Activated T-cell treated with anti-CD3 and anti-CD28 coated beads for 1 hour (primary cell): ENCODE measurements around the gene CLC.
"Not testable (repeated sequence)": the region's sequence is repeated elsewhere in the genome, so short reads cannot be mapped to it uniquely, and the experiment has no call there.

Experiments
- DNase-seq: peaks from one replicate; pipeline ENCODE4 v3.0.0-alpha.2; 2020; ENCODE audit warnings: low read depth

CLC gene

DNA sequence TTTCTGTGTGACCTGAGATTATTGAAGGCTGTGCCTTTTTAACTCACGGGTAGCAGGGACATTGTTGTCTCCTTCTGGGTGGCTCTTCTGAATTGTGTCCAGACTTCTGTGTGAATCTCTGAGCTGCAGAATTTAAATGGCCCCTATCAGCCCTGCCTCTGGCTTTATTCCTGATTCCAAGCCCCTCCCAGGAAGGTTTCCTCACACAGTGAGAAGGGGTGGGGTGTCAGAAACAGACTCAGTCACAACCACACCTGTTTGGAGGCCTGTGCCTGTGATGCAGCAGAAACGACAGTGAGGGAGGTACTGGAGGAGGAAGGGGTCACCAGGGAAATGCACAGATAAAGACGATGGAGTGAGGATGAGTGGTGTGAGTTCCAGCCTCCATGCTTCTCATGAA is at the start of gene CLC:
Gene CLC (minus strand): TSS at position 139 of the 400 bp plus-strand sequence. CDS start 77 bp downstream, at position 62.
- no peak for DNase-seq

DNA sequence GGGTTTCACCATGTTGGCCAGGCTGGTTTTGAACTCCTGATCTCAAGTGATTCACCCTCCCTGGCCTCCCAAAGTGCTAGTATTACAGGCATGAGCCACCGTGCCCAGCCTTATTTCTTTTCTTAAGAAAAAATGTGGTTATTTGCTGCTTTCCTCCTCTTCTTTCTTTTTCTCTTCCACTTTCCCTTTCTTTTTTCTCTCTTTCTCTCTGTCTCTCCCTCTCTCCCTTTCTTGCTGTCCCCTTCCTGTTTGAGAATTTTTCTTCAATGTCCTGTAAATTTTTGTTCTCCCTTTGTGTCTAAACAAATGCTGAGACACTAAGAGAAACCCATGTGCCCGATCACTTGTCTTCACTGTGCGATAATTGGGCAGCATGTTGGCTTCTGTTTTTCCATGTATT is 43.1 kb upstream of the CLC start:
- DNase-seq, result no peak

DNA sequence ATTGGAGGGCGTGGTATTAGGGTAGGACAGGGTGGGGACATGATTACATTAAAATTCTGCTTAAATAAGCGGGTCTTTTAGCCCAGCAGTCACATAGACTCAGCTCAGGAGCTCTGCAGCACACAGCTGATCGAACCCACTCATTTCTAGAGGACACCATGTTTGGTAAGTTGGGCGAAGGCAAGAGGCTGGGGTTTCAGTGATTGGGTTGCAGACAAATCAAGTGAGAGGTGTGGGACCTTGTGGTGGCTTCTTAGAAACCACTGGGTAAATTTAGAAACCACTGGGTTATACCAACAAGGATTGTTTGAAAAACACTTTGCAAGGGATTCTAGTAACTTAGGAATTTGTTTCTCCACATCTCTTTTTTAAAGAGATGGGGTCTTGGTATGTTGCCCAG is 40.9 kb upstream of the CLC start, which contains the start of gene LEUTX:
Gene LEUTX (plus strand): TSS at position 92 of the 400 bp plus-strand sequence. CDS start 67 bp downstream, at position 159.
- DNase-seq, result no peak

DNA sequence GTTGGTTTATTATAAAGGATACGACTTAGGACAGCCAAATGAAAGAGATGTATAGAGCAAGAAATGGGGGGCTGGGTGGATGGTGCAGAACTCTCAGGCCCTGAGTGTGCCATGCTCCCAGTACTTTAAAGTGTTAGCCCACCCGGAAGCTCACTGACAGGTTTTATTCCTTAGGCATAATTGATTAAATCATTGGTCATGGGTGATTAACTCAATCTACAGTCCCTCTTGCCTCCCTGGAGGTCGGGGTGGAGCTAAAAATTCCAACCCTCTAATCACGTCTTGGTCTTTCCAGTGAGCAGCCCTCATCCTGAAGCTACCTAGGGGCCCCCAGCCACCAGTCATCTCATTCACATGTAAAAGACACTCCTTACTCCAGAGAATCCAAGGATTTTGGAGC is 31.0 kb upstream of the CLC start:
- DNase-seq, result no peak

DNA sequence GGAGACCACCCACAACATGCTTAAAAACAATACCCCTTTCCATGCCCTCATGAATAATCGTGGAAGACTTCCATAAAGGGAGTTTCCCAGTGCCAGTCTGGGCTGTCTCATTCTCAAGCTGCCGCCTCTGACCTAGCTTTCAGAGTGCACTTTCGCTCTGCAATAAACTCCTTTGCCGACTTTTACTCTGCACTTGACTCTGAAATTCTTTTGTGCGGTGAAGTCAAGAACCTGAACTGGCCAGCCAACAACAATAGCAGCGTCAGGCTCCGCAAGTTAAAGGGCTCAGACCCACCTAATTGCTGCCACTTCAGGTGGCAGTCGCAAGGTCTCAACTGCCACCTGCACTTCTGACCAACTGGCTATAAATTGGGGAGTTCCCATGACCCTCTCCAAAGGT is 30.5 kb upstream of the CLC start:
- DNase-seq, result no peak

DNA sequence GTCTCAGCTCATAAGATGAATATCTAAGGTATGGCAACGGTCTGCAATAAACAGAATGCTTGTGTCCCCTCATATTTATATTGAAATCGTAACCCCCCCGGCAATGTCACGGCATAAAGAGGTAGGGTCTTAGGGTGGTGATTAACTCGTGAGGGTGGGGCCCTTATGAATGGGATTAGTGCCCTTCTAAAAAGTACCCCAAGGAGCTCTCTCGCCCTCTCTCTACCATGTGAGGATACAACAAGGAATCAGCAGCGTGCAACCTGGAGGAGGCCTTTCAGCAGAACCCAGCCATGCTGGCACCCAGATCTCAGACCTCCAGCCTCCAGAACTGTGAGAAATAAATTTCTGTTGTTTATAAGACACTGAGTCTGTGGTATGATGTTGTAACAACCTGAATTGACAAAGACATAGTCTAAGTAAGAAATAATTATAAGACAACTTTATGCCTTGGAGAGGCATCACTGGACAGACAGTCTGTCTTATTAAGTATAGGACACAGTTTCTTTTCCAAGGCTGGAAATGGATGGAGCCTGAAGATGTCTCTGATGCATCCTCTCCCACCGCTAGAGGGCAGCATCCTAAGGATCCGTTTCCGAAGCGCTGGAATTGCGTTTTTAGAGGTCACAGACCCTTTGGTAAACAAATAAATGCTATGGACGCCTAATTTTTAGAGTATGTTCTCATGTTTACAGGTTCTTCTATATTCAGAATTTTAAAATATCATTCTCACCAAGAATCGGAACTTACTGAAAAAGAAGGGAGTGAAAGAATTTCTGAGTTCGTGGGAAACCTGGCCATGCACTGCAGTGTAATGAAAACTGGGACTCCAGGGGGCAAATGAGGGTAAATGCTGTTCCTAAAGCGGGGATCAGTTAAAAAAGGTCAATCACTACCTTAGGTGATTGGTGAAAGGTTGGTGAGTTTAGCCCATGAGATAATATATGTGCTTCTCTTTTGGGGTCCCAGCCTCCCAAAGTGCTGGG is 27.6 kb upstream of the CLC start:
- DNase-seq, result peak; percentile 28

DNA sequence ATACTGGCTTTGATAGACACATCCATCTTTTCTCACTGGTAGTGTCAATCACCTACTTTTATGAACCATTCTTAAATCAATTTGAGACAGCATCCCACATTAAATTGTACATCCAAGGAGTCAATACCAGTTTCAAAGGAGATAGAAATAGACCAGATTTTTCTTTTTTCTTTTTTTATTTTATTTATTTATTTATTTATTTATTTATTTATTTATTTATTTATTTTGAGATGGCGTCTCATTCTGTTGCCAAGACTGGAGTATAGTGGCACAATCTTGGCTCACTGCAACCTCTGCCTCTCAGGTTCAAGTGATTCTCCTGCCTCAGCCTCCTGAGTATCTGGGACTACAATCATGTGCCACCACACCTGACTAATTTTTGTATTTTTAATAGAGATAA is 24.0 kb upstream of the CLC start:
- not testable (repeated sequence) for DNase-seq

DNA sequence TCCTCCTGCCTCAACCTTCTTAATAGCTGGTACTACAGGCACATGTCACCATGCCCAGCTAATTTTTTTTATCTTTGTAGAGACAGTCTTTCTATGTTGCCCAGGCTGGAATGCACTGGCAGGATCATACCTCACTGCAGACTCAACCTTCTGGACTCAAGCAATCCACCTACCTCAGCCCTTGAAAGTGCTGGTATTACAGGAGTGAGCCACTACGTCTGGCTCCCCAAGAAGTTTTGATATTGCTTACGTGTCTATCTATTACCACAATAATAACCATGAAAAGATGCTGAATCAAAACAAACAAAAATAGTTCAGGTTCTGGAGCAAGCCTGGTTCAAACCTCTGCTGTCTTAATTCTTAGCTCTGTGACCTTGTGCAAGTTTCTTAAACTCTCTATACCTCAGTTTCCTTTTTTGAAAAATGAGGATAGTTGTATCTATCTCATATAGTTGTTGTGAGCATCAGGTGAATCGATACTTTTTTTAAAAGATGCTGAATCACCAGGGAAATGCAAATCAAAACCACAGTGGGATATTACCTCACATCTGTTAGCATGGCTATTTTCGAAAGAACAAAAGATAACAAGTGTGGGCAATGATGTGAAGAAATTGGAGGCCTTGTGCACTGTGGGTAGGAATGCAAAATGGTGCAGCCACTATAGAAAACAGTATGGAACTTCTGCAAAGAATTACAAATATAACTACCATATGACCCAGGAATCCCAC is 21.8 kb upstream of the CLC start:
- no peak for DNase-seq

DNA sequence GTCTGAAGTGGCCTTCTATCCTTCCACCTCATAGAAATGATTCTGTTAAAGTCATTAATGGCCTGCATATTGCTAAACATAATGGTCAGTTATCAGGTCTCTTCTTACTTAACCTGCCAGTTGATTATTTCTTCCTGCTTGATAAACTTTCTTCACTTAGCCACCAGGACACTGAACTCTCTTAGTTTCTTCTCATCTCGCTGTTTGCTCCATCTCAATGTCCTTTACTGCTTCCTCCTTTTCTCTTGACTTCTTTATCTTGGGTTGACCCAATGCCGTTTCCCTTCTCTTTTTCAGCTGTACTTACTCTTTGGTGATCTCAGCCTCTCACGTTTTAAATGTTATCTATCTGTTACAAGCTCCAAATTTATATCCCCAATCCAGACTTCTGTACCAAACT is 17.1 kb upstream of the CLC start:
- no peak for DNase-seq

DNA sequence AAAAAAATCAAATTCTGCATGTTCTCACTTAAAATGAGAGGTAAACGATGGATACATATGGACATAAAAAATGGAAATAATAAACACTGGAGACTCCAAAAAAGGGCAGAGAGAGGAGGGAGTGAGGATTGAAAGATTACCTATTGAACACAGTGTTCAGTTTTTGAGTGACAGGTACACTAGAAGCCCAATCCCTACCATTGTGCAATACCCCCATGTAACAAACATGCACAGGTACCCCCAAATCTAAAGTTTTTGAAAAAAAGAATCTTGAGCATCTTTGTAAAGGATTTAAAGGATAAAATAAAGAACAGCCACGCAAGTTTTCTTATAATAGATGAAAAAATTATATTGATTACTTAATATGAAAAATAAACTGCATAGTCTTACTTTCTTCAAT is 16.7 kb upstream of the CLC start:
- DNase-seq, result no peak

DNA sequence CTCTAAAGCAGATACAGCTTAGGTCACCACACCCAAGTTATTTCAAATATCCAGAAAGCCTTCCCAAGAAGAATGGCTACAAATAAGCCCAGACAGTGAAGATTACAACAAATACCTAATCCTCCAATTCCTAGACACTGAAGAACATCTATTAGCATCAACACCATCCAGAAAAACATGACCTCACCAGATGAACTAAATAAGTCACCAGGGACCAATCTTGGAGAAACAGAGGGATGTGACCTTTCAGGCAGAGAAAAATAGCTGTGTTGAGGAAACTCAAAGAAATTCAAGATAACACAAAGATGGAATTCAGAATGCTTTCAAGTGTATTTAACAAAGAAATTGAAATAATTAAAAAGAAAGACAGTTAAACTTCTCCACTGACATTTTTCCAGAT is 15.0 kb upstream of the CLC start:
- DNase-seq, result no peak

DNA sequence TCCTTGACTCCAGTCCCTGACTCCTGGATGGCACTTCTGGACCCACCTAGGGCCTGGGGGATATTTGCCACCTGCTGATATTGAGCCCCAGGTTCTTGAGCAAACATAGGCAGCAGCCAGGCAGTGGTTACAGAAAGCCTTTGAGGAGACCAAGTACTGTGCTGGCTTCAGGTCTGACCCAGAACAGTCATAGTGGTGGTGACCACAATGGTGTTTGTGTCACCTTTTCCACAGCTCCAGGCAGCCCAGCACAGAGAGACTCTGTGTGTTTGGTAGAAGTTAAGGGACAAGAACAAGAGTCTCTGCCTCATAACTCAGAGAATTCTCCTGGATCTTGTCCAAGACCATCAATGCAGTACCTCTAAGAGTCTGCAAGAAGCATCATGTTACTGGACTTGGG is 14.6 kb upstream of the CLC start:
- DNase-seq, result no peak

DNA sequence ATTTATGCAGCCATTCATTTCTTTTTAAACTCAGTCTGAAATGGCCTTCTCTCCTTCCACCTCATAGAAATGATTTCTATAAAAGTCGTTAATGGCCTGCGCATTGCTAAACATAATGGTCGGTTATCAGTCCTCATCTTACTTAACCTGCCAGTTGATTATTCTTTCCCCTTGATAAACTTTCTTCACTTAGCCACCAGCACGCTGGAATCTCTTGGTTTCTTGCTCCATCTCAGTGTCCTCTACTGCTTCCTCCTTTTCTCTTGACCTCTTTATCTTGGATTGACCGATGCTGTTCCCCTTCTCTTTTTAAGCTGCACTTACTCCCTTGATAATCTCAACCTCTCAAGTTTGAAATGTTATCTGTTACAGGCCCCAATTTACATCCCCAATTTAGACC is 12.2 kb upstream of the CLC start:
- DNase-seq, result no peak

DNA sequence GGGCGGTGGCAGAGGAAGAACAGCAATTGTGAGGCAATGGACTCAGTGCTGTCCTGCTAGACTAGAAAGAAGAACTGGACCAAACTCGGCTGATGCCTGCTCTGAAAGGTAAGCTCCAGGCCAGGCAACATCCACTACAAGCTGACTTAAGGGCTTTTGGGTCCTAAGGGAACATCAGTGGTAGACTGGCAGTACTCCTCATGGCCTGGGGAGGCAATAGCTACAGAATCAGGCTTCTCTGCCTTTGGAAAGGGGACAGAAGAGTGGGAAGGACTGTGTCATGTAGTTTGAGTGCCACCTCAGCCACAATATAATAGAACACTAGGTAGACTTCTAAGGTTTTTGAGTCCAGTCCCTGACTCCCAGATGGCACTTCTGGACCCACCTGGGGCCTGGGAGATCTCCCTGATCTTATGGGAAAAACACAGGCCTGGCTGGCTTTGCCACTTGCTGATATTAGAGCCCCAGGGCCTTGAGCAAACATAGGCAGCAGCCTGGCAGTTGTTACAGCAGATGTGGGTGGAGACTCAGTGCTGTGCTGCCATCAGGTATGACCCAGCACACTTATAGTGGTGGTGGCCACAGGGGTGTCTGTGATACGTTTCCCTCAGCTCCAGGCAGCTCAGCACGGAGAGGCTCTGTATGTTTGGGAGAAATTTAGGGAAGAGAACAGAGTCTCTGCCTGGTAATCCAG is 9.2 kb upstream of the CLC start:
- DNase-seq, result no peak

DNA sequence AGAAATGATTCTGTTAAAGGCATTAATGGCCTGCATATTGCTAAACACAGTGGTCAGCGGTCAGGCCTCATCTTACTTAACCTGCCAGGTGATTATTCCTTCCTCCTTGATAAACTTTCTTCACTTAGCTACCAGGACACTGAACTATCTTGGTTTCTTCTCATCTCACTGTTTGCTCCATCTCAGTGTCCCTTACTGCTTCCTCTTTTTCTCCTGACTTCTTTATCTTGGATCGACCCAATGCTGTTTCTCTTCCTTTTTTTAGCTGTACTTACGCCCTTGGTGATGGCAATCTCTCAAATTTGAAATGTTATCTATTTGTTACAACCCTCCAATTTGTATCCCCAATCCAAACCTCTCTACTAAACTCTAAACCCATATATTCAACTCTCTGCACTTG is 7.8 kb upstream of the CLC start:
- no peak for DNase-seq

DNA sequence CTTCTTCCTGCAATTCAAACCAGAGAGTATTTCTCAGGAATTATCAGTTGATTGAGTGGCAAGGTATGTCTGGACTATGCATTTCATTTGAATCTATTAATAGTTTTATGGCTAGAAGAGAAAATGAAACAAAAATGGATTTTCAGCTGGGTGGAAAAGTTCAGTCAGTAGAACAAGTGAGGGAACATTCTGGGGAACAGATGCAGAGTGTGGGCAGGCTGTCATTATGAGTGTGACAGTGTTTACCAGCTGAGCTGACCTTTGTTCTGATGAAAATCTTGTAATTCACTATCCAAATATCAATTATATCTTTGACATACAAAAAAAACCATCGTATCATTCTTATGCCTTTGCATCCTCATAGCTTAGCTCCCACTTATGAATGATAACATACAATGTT is 2.6 kb upstream of the CLC start:
- DNase-seq, result no peak

DNA sequence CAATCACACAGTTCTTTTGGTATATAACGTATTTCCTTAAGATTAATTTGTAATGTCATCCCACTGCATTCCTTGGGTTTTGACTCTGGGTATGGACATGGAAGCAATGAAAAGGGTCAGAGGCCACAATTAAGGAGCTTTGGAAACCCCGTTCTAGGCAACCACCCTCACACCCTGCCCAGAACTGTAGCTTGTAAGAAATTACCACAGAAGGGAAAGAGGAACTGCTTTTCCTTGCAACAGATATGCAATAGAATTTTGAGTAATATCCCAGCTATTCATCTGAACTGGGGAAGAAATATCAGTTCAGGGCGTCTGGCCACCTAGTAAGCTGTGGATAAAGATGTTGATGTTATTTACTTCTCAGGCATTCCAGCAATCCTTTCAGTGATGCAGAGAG is 985 bp upstream of the CLC start:
- no peak for DNase-seq

DNA sequence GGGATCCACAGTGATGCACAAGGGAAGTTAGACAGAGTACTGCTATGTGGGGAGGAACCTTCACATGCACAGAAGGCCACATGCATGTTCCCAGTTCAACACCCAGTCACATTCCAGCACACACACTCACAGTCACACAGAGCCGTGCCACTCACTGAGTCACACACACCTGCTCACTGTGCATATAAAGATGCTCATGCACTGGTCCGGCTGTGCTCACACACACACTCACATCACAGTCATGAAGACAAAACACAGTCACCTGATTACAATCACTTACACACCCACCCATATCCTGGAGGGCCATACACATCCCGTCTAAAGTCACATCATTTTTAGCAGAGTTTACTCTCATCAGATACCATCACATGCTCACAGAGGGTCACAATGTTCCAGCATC is 478 bp downstream of the CLC start:
- no peak for DNase-seq

DNA sequence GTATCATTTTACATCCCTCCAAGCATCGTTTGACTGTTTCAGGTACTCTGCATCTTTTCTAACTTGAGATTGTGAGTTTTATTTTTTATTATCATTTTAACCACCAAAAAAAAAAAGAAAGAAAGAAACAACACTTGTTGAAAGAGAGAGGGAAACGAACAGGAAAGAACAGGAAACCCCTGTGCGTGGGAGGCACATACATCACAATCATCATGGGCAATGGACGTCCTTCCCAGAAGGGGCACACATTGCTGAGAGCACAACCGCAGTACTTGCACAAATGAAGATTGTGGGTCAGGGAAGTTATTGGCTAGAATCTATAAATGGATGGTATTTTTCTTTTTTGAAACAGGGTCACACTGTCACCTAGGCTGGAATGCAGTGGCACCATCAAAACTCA is 1.7 kb downstream of the CLC start:
- DNase-seq, result no peak

DNA sequence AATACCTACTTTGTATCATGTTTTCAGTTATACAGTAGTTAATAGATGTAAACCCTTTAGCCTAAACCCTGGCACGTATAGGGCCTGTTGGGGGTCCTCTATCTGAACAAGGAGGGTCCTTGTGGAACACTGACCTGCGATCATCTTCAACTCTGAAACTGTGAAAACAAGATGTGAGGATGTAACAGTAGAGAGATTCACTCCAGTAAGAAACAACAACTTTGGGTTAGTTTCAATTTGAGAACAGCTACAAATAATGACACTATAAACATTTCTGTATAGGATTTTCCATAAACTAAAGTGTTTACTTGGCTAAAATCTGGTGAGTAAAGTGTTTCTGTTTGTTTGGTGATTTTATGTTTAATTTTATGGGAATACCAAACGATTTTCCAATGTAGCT is 2.1 kb downstream of the CLC start:
- DNase-seq, result no peak

DNA sequence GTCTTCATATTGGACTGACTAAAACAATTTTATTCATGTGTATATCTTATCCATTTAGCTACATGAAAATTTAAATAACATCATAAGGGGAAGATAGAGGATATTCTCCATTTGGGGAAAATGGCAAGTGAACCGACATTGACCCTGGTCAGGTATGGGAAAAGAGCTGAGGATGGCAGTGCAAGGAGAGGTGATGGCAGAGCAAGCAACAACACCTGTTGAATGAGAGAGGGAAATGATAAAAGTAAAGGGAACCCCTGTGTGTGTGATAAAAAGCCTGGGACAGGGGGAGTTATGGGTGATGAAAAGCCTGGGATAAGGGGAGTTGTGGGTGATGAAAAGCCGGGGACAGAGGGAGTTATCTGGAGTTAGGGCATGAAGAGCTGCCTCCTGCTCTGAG is 4.0 kb downstream of the CLC start:
- DNase-seq, result no peak

DNA sequence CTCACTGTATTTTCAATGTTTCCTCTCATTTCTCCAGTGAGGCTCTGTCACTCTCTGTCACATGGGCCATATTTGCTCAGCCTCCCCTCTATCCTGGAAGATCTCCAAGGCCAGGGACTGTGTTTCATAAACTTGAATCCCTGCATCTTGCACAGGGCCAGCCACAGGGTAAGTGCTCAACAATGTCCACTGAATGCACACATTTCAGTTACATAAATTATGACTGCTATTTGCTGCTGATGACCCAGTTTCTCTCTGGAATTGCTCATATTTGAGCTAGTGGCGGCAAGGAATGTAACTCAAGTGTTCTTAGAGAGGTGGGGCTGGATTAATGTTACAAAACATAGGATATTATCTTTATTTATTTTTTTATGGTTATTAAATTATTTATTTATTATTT is 6.1 kb downstream of the CLC start:
- no peak for DNase-seq

DNA sequence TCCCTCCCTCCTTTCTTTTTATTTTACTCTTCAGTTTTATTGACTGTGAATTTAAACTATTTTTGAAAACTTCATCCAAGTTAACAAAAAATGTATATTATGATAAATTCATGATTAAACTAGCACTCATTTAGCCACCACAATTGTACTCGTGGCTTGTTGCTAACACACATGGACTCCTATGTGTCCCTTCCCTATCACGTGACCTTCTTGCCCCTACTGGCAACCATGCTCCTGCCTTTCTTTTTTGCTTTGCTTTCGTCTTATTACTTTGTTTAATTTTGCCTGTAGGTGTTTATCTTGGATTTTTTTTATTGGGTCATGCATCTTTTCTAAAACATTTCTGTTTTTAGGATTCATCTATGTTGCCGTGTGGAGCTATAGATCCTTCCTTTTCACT is 8.2 kb downstream of the CLC start:
- no peak for DNase-seq
